SH-SY5Y (cell line): ENCODE data around the gene LGALS9.

Source experiments
- GATA2 ChIP-seq: IDR thresholded peaks from 2 replicates; pipeline ENCODE4 v1.6.1; 2011; ENCODE audit warnings: mild to moderate bottlenecking, low read depth, low read length
- GATA3 ChIP-seq: IDR thresholded peaks from 2 replicates; pipeline ENCODE4 v1.6.1; 2011; ENCODE audit warnings: low read depth, mild to moderate bottlenecking, low read length, moderate library complexity

DNA sequence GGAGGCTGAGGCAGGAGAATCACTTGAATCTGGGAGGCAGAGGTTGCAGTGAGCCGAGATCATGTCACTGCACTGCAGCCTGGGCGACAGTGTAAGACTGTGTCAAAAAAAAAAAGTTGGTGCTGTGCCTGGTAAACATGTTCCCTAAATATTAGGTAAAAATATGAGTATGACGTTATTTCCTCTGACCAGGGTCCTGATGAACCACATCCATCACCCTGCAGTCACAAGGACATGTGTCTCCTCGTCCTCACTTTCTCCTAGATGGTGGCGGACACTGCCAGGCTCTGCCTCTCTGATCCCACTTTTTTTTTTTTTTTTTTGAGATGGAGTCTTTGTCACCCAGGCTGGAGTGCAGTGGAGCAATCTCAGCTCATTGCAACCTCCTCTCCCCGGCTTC is 28.7 kb downstream of the LGALS9 start:
- TF ChIP-seq GATA3 = no peak
- TF ChIP-seq GATA2 = no peak
